NCI-H1092 (cell line): ENCODE data around the gene ZBTB11.
"Not testable (repeated sequence)": the region's sequence is repeated elsewhere in the genome, so short reads cannot be mapped to it uniquely, and the experiment has no call there.

Experiments
- DNase-seq: peaks from one replicate; lab custom pipeline; 2025; lab: John Stamatoyannopoulos, UW

The ZBTB11 gene

GRCh38 chr3:101618726-101619125 lies 58.2 kb downstream of the ZBTB11 start:
- DNase-seq: no peak

- DNase-seq: no peak
These were observed 59.5 kb downstream of the ZBTB11 start for GRCh38 chr3:101617478-101617877.

- DNase-seq: no peak
These were observed 61.4 kb downstream of the ZBTB11 start for GRCh38 chr3:101615525-101615924.

- not testable (repeated sequence) for DNase-seq
These were observed 63.9 kb downstream of the ZBTB11 start for GRCh38 chr3:101613014-101613413.

GRCh38 chr3:101611023-101611422 lies 65.9 kb downstream of the ZBTB11 start:
- DNase-seq: no peak

- DNase-seq: not testable (repeated sequence)
These were observed 71.5 kb downstream of the ZBTB11 start for GRCh38 chr3:101605398-101605797.

GRCh38 chr3:101603184-101603583 lies 73.7 kb downstream of the ZBTB11 start:
- no peak for DNase-seq

GRCh38 chr3:101602731-101603130 lies 74.2 kb downstream of the ZBTB11 start:
- DNase-seq: no peak
